Neutrophil (primary cell): ENCODE measurements around the gene SLC25A52.

ENCODE experiments used
- H3K27ac ChIP-seq: fragments of 200-600 bp; sonication (generic); 2 replicates; pipeline ENCODE4 v1.5.1; 2016; ENCODE audit warnings: mild to moderate bottlenecking, moderate library complexity
- H3K27me3 ChIP-seq: fragments of 200-600 bp; sonication (generic); 2 replicates; pipeline ENCODE4 v1.6.0; 2016; ENCODE audit warnings: mild to moderate bottlenecking
- H3K36me3 ChIP-seq: fragments of 200-600 bp; sonication (generic); 2 replicates; pipeline ENCODE4 v1.5.1; 2017
- H3K4me1 ChIP-seq, 2 experiments: fragments of 200-600 bp in 1 of 2; sonication (generic) in 1 of 2; 1 replicate in 1 of 2; 2 replicates in 1 of 2; pipeline versions ENCODE4 v1.5.1 to v1.6.1; 2013 to 2016; ENCODE audit warnings: low read depth in 1 of 2, low read length in 1 of 2, mild to moderate bottlenecking in 1 of 2, moderate library complexity in 1 of 2; ENCODE audit not compliant: control insufficient read depth in 1 of 2, insufficient read depth in 1 of 2
- H3K4me3 ChIP-seq, 2 experiments: fragments of 200-600 bp in 1 of 2; sonication (generic) in 1 of 2; 1 replicate in 1 of 2; 2 replicates in 1 of 2; pipeline ENCODE4 v1.5.1; 2013 to 2016; ENCODE audit warnings: low read depth in 1 of 2, low read length in 1 of 2, mild to moderate bottlenecking in 1 of 2, moderate library complexity in 1 of 2
- H3K9me3 ChIP-seq: fragments of 200-600 bp; sonication (generic); 2 replicates; pipeline ENCODE4 v1.5.1; 2016
- TF ChIP-seq, protein P1 (sequence below): fragments of 200-600 bp; sonication (generic); IDR thresholded peaks from 2 replicates; pipeline ENCODE4 v1.5.1; 2016; ENCODE audit warnings: antibody characterized with exemption

SLC25A52 gene

DNA sequence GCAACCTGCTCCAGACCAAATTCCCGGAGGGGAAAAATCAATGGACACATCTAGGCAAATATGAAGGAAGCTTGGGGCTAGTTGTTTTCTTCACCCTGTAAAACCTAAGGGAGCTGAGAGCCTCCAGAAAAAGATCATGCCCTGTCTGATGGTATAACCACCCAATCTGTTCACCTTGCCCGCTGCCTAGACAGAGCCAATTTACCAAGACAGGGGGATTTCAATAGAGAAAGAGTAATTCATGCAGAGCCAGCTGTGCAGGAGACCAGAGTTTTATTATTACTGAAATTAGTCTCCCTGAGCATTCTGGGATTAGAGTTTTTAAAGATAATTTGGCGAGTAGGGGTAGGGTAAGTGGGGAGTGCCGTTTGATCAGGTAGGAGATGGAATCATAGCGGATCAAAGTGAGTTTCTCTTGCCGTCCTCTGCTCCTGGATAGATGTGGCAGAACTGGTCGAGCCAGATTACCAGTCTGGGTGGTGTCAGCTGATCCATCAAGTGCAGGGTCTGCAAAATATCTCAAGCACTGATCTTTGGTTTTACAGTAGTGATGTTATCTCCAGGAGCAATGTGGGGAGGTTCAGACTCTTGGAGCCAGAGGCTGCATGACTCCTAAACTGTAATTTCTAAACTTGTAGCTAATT, 41.2 kb downstream of the SLC25A52 start:
- TF ChIP-seq, protein P1, sequence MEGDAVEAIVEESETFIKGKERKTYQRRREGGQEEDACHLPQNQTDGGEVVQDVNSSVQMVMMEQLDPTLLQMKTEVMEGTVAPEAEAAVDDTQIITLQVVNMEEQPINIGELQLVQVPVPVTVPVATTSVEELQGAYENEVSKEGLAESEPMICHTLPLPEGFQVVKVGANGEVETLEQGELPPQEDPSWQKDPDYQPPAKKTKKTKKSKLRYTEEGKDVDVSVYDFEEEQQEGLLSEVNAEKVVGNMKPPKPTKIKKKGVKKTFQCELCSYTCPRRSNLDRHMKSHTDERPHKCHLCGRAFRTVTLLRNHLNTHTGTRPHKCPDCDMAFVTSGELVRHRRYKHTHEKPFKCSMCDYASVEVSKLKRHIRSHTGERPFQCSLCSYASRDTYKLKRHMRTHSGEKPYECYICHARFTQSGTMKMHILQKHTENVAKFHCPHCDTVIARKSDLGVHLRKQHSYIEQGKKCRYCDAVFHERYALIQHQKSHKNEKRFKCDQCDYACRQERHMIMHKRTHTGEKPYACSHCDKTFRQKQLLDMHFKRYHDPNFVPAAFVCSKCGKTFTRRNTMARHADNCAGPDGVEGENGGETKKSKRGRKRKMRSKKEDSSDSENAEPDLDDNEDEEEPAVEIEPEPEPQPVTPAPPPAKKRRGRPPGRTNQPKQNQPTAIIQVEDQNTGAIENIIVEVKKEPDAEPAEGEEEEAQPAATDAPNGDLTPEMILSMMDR = no peak
- H3K27me3 ChIP-seq = peaks cover 21% of the 10 kb centered on the region
- peaks cover 0 to 8% of the 10 kb centered on the region in 2 experiments for H3K4me1 ChIP-seq
- no peaks in the 10 kb centered on the region for H3K36me3 ChIP-seq
- H3K9me3 ChIP-seq = no peaks in the 10 kb centered on the region
- no peak overlapping the region for H3K27ac ChIP-seq
- no peak overlapping the region for H3K4me3 ChIP-seq

DNA sequence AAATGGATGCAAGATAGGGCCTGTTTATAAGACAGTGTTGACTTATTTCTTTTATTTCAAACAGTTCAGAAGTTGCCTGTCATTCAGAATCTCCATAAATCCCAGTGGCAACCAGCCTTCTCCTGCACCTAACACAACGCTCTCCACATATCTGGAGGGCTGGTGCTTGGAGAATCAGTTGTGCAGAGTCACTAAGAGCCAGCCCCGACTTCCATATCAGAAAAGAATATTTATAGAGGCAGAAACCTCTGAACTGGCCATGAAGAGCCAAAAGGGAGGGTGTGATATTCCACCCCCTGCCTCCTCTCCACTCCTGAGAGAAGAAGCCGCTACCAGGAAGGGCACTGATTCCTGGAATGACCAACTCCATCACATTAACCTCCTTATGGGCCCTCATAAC, 42.3 kb downstream of the SLC25A52 start:
- H3K9me3 ChIP-seq = no peaks in the 10 kb centered on the region
- TF ChIP-seq, protein P1 = no peak
- no peaks in the 10 kb centered on the region for H3K36me3 ChIP-seq
- H3K27ac ChIP-seq = no peak overlapping the region
- H3K4me3 ChIP-seq = no peak overlapping the region
- no peaks in the 10 kb centered on the region for H3K4me1 ChIP-seq
- peaks cover 10% of the 10 kb centered on the region for H3K27me3 ChIP-seq

DNA sequence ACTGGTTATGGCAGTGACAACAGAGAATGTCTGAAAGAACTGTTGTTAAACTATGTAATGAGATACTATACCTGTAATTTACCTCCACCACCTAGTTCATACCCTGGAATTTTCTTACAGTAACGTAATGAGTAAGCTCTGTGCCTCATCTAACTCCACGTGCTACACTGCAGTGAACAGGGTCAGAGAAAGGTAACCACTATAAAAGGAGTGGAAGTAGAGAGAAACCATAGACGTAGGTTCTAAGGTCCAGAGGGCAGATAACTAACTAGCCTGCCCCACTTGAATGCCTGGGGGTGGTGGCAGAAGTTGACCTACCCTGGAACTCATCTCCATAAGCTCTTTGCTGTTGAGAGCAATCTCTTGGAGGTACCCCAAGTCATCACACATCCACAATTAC, 44.3 kb downstream of the SLC25A52 start:
- Histone ChIP-seq H3K36me3 (no peaks in the 10 kb centered on the region), H3K9me3 (no peaks in the 10 kb centered on the region), H3K27ac (no peak overlapping the region), H3K4me1 (peaks cover 5 to 6% of the 10 kb centered on the region in 2 experiments), H3K27me3 (no peaks in the 10 kb centered on the region), H3K4me3 (no peak overlapping the region)
- TF ChIP-seq, protein P1 = no peak

DNA sequence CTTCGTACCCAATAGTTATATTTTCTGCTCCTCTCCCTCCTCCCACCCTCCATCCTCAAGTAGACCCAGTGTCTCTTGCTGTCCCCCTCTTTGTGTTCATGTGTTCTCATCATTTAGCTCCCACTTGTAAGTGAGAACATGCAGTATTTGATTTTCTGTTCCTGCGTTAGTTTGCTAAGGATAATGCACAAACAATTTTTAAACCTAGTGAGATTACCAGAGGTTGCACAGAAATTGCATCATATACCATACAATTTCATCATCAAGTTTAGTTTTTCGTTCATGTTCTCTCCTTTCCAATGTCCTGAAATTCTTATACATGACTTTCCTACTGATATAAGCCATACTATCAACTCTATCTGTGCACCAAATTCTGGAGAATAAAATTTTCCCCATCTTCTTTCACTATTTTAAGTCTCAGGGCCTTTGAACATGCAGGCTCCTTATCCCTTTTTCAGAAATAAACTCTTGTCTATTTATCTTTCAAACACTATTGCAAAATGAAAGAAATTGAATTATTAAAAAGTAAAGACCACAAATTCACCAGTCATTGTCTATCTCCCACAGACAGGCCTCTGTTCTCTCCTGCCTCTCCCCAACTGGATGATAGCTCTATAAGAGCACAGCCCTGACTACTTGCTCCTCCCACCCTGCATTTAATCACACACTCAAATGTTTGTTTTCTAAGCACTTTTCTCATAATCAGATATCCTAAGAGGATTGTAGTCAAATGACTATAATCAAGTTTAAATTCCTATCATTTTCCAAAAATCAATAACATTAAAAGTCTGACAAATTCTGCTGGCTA, 49.1 kb downstream of the SLC25A52 start:
- H3K27me3 ChIP-seq = no peaks in the 10 kb centered on the region
- TF ChIP-seq, protein P1 = no peak
- H3K36me3 ChIP-seq = no peaks in the 10 kb centered on the region
- H3K27ac ChIP-seq = no peak overlapping the region
- H3K9me3 ChIP-seq = no peaks in the 10 kb centered on the region
- peaks cover 9 to 16% of the 10 kb centered on the region in 2 experiments for H3K4me1 ChIP-seq
- H3K4me3 ChIP-seq = no peak overlapping the region

DNA sequence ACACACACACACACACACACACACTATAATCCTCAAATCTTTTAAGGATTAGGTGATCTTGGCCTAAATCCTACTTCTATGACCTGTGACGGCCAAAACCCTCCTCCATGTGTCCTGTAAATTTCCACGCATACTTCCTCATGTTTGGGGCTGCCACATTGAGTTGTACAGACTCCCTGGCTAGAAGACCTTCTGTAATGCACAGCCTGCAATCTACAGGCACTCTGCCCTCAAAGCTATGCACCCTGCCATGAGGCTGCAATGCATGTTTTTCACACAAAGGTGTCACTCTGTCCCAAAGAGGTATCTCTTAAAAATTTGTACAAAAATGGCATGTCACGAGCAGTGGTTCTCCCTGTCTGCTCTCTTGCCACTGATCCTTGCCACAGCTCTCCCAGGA, 49.9 kb downstream of the SLC25A52 start:
- no peaks in the 10 kb centered on the region for H3K9me3 ChIP-seq
- H3K27me3 ChIP-seq = no peaks in the 10 kb centered on the region
- H3K4me1 ChIP-seq = peaks cover 9 to 16% of the 10 kb centered on the region in 2 experiments
- no peak overlapping the region for H3K4me3 ChIP-seq
- TF ChIP-seq, protein P1 = no peak
- no peak overlapping the region for H3K27ac ChIP-seq
- no peaks in the 10 kb centered on the region for H3K36me3 ChIP-seq
